ENCODE data around the gene CEP128. TPM values are rescaled to one million over a fixed set of nuclear protein-coding genes. Genes with fewer than 3 reads are reported as not detected.

The CEP128 gene
- total RNA-seq, 4 donors from 2014 or later: 3.5 to 12.9 (median 9.7) TPM

DNA sequence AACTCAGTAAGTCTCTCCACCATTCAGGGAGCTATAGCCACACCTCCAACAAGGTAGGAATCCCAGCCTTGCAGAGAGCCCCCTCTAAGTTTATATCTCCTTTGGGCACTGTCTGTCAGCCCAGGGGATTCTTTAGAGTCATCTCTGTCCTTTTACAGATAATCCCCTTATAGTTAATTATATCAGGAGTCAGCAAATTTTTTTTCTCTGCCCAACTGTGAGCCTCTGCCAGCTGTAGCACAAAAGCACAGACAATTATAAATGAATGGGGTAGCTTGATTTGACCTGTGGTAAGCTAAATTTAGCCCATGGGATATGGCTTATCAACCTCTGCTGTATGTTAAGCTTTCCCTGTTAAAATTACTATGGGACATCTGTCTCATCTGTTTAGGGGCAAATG, 8.3 kb downstream of the CEP128 start:
- H3K9me3 ChIP-seq: no peaks in the 10 kb centered on the region

DNA sequence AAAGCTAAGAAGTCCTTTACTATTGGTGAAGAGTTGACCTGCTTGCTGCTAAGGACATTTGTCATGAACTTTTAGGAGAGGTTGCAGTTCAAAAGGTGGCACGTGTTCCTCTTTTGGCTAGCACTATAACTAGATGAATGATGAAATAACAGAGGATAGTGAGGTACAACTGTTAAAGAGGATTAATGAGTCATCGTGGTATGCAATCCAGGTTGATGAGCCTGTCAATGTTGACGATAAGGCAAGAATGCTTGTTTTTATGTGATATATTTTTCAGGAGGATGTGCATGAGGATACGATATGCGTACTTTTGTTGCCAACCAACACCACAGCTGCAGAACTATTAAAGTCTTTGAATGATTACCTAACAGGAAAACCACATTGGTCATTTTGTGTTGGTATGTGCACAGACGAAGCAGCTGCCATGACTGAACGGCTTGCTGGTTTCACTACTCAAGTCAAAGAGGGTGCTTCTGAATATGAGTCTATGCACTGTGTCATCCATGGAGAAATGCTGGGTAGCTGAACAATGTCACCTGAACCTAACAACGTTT, 10.6 kb downstream of the CEP128 start:
- DNase-seq (ENCODE audit: extremely low spot score): no peak
- Histone ChIP-seq H3K36me3 (no peaks in the 10 kb centered on the region), H3K27me3 (no peaks in the 10 kb centered on the region), H3K9me3 (no peaks in the 10 kb centered on the region), H3K4me3 (no peak overlapping the region), H3K27ac (replicated peaks in 1 of 4) (no peak overlapping the region), H3K4me1 (no peaks in the 10 kb centered on the region)
- TF ChIP-seq POLR2AphosphoS5 (IDR thresholded peaks at IDR 0.05) (no peak), EP300 (IDR thresholded peaks at IDR 0.05) (no peak), POLR2A (IDR thresholded peaks at IDR 0.05; ENCODE audit: low read depth) (no peak)
- TF ChIP-seq, protein P1, sequence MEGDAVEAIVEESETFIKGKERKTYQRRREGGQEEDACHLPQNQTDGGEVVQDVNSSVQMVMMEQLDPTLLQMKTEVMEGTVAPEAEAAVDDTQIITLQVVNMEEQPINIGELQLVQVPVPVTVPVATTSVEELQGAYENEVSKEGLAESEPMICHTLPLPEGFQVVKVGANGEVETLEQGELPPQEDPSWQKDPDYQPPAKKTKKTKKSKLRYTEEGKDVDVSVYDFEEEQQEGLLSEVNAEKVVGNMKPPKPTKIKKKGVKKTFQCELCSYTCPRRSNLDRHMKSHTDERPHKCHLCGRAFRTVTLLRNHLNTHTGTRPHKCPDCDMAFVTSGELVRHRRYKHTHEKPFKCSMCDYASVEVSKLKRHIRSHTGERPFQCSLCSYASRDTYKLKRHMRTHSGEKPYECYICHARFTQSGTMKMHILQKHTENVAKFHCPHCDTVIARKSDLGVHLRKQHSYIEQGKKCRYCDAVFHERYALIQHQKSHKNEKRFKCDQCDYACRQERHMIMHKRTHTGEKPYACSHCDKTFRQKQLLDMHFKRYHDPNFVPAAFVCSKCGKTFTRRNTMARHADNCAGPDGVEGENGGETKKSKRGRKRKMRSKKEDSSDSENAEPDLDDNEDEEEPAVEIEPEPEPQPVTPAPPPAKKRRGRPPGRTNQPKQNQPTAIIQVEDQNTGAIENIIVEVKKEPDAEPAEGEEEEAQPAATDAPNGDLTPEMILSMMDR (IDR thresholded peaks at IDR 0.05): no peak
- intact Hi-C loops (cut with DNase I): no loop called here
- WGBS: 58% methylated on average over 8 of the region's 8 CpGs

More for the DNA sequence above, 8.3 kb downstream of the CEP128 start:
- TF ChIP-seq, protein P1 (IDR thresholded peaks at IDR 0.05): no peak
- TF ChIP-seq POLR2A (IDR thresholded peaks at IDR 0.05; ENCODE audit: low read depth) (no peak), POLR2AphosphoS5 (IDR thresholded peaks at IDR 0.05) (no peak), EP300 (IDR thresholded peaks at IDR 0.05) (no peak)
- intact Hi-C loops (cut with DNase I): no loop called here
- Histone ChIP-seq H3K27ac (replicated peaks in 1 of 4) (no peak overlapping the region), H3K27me3 (no peaks in the 10 kb centered on the region), H3K4me1 (no peaks in the 10 kb centered on the region), H3K4me3 (no peak overlapping the region), H3K36me3 (peaks cover 0 to 5% (median 0%) of the 10 kb centered on the region in 4 donors)
- DNase-seq (ENCODE audit: extremely low spot score): no peak

DNA sequence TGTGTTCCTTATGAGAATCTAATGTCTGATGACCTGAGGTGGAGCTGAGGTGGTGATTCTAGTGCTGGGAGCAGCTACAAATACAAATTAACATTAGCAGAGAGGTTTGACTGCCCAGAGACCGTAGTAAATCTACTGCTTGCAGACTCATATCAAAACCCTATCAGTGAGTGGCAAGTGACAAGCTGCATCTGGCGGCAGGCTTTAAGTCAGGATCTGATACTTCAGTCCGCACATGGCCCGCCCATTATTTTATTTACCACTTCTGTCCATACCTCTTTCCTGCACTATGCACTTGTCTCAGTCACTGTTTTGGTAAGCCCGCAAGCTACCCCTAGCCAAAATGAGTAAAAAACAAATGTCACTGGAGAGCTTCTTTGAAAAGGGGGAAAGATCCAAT, 11.4 kb downstream of the CEP128 start:
- Histone ChIP-seq H3K36me3 (no peaks in the 10 kb centered on the region), H3K9me3 (no peaks in the 10 kb centered on the region), H3K4me1 (no peaks in the 10 kb centered on the region), H3K27ac (replicated peaks in 1 of 4) (no peak overlapping the region), H3K4me3 (no peak overlapping the region), H3K27me3 (no peaks in the 10 kb centered on the region)
- intact Hi-C loops (cut with DNase I): no loop called here
- DNase-seq (ENCODE audit: extremely low spot score): no peak
- 93% methylated on average over 5 of the region's 5 CpGs for WGBS
- TF ChIP-seq, protein P1 (IDR thresholded peaks at IDR 0.05): no peak
- no peak for TF ChIP-seq EP300 (IDR thresholded peaks at IDR 0.05)

DNA sequence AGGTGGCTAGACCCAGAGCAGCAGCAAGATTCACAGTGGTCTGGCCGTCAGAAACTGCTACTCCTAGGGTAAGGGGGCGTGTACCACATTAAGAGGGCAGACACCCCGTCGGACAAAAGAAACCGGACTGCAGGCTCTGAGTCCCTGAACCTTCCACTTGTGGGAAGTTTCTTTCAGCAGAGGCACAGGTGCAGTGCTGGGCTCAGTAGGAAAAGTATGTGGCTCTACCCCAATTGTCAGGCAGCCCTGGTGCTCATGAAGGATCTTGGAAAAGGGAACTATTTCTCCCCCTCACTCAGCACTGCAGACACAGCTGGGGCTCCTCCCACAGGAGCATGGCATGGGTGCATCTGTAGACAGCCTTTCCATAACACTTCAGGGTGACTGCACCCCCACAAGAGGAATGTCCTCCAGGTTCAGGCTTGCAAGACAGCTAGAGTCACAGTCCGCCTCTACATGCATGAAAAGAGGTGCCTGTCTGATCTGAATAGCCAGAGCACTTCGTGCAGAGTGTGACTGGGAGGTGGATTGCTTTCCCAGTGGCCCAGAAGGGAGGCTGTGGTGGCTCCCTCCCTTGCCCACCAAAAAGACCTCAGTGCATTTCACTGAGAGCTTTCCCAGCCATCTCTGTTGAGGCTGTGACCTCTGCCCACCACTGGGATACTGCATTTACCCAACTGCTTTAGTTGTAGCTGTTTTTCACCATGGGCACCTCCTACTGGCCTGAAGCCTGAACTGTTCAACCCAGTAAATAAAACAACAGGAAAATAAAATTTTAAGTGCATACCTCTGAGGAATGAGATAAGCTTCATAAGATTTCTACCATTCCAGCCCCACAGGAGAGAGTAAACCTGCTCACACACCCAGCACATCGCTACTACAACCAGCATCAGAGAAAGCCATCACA, 14.2 kb downstream of the CEP128 start:
- no peaks in the 10 kb centered on the region for H3K9me3 ChIP-seq
- H3K36me3 ChIP-seq: no peaks in the 10 kb centered on the region
- WGBS: 93% methylated on average over 6 of the region's 8 CpGs
- no peak for TF ChIP-seq POLR2A (IDR thresholded peaks at IDR 0.05; ENCODE audit: low read depth)
- no peak for TF ChIP-seq EP300 (IDR thresholded peaks at IDR 0.05)
- no peak overlapping the region for H3K4me3 ChIP-seq
- intact Hi-C loops (cut with DNase I): no loop called here
- no peaks in the 10 kb centered on the region for H3K27me3 ChIP-seq
- no peak for DNase-seq (ENCODE audit: extremely low spot score)
- no peak overlapping the region for H3K27ac ChIP-seq (replicated peaks in 1 of 4)
- H3K4me1 ChIP-seq: no peaks in the 10 kb centered on the region

DNA sequence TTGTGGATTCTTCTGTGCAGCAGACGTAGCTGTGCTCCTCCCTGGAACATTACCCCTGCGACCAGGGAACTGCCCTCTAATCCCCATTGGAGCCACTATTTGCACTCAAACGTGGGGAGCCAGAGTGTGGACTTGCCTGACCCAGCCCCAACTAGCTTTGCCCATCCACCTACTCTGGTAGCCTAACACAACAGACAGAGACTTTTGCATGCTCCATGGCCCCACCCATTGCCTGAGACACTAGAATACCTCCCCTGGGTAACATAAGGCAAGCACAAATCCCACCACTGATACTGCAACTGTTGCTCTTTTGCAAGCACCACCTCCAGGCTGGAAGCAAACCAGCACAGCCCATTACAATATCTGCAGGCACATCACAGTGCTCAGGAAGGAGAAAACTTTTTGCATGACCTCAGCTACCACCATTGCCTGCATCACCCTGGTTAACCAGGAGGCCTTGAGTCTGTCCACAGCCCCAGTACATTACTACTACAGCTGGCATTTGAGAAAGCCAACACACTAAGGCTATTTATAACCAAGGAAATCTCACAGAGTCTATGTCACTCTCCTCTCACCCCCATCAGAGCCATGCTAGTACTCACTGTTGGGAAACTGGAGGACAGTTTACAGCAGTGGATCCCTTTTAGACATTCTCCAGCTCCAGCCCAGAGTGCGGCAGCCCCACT, 15.0 kb downstream of the CEP128 start:
- Histone ChIP-seq H3K4me1 (no peaks in the 10 kb centered on the region), H3K36me3 (no peaks in the 10 kb centered on the region), H3K4me3 (no peak overlapping the region), H3K27me3 (no peaks in the 10 kb centered on the region), H3K9me3 (no peaks in the 10 kb centered on the region), H3K27ac (replicated peaks in 1 of 4) (no peak overlapping the region)
- intact Hi-C loops (cut with DNase I): no loop called here
- TF ChIP-seq, protein P1 (IDR thresholded peaks at IDR 0.05): no peak
- TF ChIP-seq POLR2AphosphoS5 (IDR thresholded peaks at IDR 0.05) (no peak), EP300 (IDR thresholded peaks at IDR 0.05) (no peak), POLR2A (IDR thresholded peaks at IDR 0.05; ENCODE audit: low read depth) (no peak)
- 75% methylated on average over 3 of the region's 4 CpGs for WGBS
- DNase-seq (ENCODE audit: extremely low spot score): no peak
